Stomach smooth muscle (tissue), 2 donors: ENCODE results near the gene VNN1.
"Not testable (repeated sequence)": the region's sequence is repeated elsewhere in the genome, so short reads cannot be mapped to it uniquely, and the experiment has no call there.

Source experiments
- H3K27ac ChIP-seq: one replicate; pipeline ENCODE4 v1.7.0; 2013; ENCODE audit warnings: mild to moderate bottlenecking, low read length, inconsistent platforms
- H3K27me3 ChIP-seq, 2 donors: one replicate each; pipeline ENCODE4 v1.7.0; 2013; ENCODE audit warnings: low read length in 2 of 2; ENCODE audit not compliant: insufficient read depth in 2 of 2, control insufficient read depth in 1 of 2
- H3K36me3 ChIP-seq, 2 donors: one replicate each; pipeline ENCODE4 v1.7.0; 2013; ENCODE audit warnings: low read length in 2 of 2; ENCODE audit not compliant: control insufficient read depth in 2 of 2, insufficient read depth in 2 of 2
- H3K4me1 ChIP-seq: one replicate; pipeline ENCODE4 v1.7.0; 2013; ENCODE audit warnings: low read length; ENCODE audit not compliant: control insufficient read depth, insufficient read depth
- H3K4me3 ChIP-seq, 2 donors: one replicate each; pipeline ENCODE4 v1.7.0; 2013; ENCODE audit warnings: low read length in 2 of 2
- H3K9ac ChIP-seq, 2 donors: one replicate each; pipeline ENCODE4 v1.7.0; 2013; ENCODE audit warnings: low read length in 2 of 2, mild to moderate bottlenecking in 1 of 2
- H3K9me3 ChIP-seq, 2 donors: one replicate each; pipeline ENCODE4 v1.7.0; 2013; ENCODE audit warnings: low read length in 2 of 2; ENCODE audit not compliant: control insufficient read depth in 2 of 2
- donor health status: healthy.
- donor health status: Pancreatic carcinoma.

The VNN1 gene

GRCh38 chr6:132695773-132696172, 18.1 kb downstream of the VNN1 start:
- Histone ChIP-seq H3K27me3 (no peaks in the 10 kb centered on the region), H3K36me3 (no peaks in the 10 kb centered on the region), H3K27ac (no peak overlapping the region), H3K4me3 (no peak overlapping the region), H3K9me3 (peaks cover 0 to 4% of the 10 kb centered on the region in 2 donors), H3K4me1 (no peaks in the 10 kb centered on the region), H3K9ac (no peak overlapping the region)

- Histone ChIP-seq H3K27me3 (no peaks in the 10 kb centered on the region), H3K36me3 (no peaks in the 10 kb centered on the region), H3K4me1 (no peaks in the 10 kb centered on the region), H3K4me3 (no peak overlapping the region), H3K9me3 (peaks cover 0 to 4% of the 10 kb centered on the region in 2 donors), H3K9ac (no peak overlapping the region), H3K27ac (no peak overlapping the region)
Measured at GRCh38 chr6:132693478-132693877, 20.4 kb downstream of the VNN1 start.

- no peaks in the 10 kb centered on the region for H3K27me3 ChIP-seq
- no peak overlapping the region for H3K4me3 ChIP-seq
- H3K36me3 ChIP-seq, result no peaks in the 10 kb centered on the region
- H3K4me1 ChIP-seq, result no peaks in the 10 kb centered on the region
- H3K9ac ChIP-seq, result no peak overlapping the region
- H3K27ac ChIP-seq, result no peak overlapping the region
- H3K9me3 ChIP-seq, result peaks cover 0 to 4% of the 10 kb centered on the region in 2 donors
Measured at GRCh38 chr6:132690678-132691077, 23.2 kb downstream of the VNN1 start.

- Histone ChIP-seq H3K36me3 (no peaks in the 10 kb centered on the region), H3K9me3 (peaks cover 0 to 2% of the 10 kb centered on the region in 2 donors), H3K4me3 (no peak overlapping the region), H3K27ac (no peak overlapping the region), H3K9ac (no peak overlapping the region), H3K27me3 (no peaks in the 10 kb centered on the region), H3K4me1 (no peaks in the 10 kb centered on the region)
Measured at GRCh38 chr6:132687306-132687705, 26.5 kb downstream of the VNN1 start.

- no peaks in the 10 kb centered on the region for H3K4me1 ChIP-seq
- no peak overlapping the region for H3K27ac ChIP-seq
- H3K9ac ChIP-seq, result no peak overlapping the region
- H3K36me3 ChIP-seq, result no peaks in the 10 kb centered on the region
- no peaks in the 10 kb centered on the region for H3K27me3 ChIP-seq
- no peak overlapping the region for H3K4me3 ChIP-seq
- H3K9me3 ChIP-seq, result peaks cover 0 to 3% of the 10 kb centered on the region in 2 donors
Measured at GRCh38 chr6:132686531-132686930, 27.3 kb downstream of the VNN1 start.

GRCh38 chr6:132685009-132685408, 28.8 kb downstream of the VNN1 start:
- H3K36me3 ChIP-seq, result no peaks in the 10 kb centered on the region
- H3K4me3 ChIP-seq, result no peak overlapping the region
- H3K27me3 ChIP-seq, result no peaks in the 10 kb centered on the region
- no peaks in the 10 kb centered on the region for H3K4me1 ChIP-seq
- no peak overlapping the region for H3K27ac ChIP-seq
- peaks cover 0 to 3% of the 10 kb centered on the region in 2 donors for H3K9me3 ChIP-seq
- H3K9ac ChIP-seq, result no peak overlapping the region

GRCh38 chr6:132684272-132684671, 29.6 kb downstream of the VNN1 start:
- no peaks in the 10 kb centered on the region for H3K36me3 ChIP-seq
- H3K4me3 ChIP-seq, result no peak overlapping the region
- no peaks in the 10 kb centered on the region for H3K27me3 ChIP-seq
- no peaks in the 10 kb centered on the region for H3K4me1 ChIP-seq
- H3K9me3 ChIP-seq, result peaks cover 0 to 3% of the 10 kb centered on the region in 2 donors
- H3K9ac ChIP-seq, result no peak overlapping the region
- no peak overlapping the region for H3K27ac ChIP-seq

- H3K36me3 ChIP-seq, result no peaks in the 10 kb centered on the region
- H3K9ac ChIP-seq, result no peak overlapping the region
- no peak overlapping the region for H3K27ac ChIP-seq
- H3K4me1 ChIP-seq, result no peaks in the 10 kb centered on the region
- peaks cover 0 to 3% of the 10 kb centered on the region in 2 donors for H3K9me3 ChIP-seq
- no peak overlapping the region for H3K4me3 ChIP-seq
- H3K27me3 ChIP-seq, result no peaks in the 10 kb centered on the region
Measured at GRCh38 chr6:132683543-132683942, 30.3 kb downstream of the VNN1 start.

- not testable (repeated sequence) for H3K9me3 ChIP-seq, H3K4me3 ChIP-seq, H3K9ac ChIP-seq, H3K4me1 ChIP-seq, H3K27me3 ChIP-seq, H3K36me3 ChIP-seq, H3K27ac ChIP-seq
Measured at GRCh38 chr6:132679094-132679493, 34.8 kb downstream of the VNN1 start.

GRCh38 chr6:132675749-132676148, 38.1 kb downstream of the VNN1 start:
- Histone ChIP-seq H3K27ac (no peak overlapping the region), H3K9me3 (no peaks in the 10 kb centered on the region), H3K9ac (no peak overlapping the region), H3K4me1 (no peaks in the 10 kb centered on the region), H3K4me3 (no peak overlapping the region), H3K27me3 (no peaks in the 10 kb centered on the region), H3K36me3 (no peaks in the 10 kb centered on the region)

GRCh38 chr6:132675002-132675401, 38.9 kb downstream of the VNN1 start:
- Histone ChIP-seq H3K9ac (no peak overlapping the region), H3K27ac (no peak overlapping the region), H3K27me3 (no peaks in the 10 kb centered on the region), H3K9me3 (no peaks in the 10 kb centered on the region), H3K4me3 (no peak overlapping the region), H3K4me1 (no peaks in the 10 kb centered on the region), H3K36me3 (no peaks in the 10 kb centered on the region)
